ENCODE data around the gene PCSK5.
"Not testable (repeated sequence)": the region's sequence is repeated elsewhere in the genome, so short reads cannot be mapped to it uniquely, and the experiment has no call there.

DNA sequence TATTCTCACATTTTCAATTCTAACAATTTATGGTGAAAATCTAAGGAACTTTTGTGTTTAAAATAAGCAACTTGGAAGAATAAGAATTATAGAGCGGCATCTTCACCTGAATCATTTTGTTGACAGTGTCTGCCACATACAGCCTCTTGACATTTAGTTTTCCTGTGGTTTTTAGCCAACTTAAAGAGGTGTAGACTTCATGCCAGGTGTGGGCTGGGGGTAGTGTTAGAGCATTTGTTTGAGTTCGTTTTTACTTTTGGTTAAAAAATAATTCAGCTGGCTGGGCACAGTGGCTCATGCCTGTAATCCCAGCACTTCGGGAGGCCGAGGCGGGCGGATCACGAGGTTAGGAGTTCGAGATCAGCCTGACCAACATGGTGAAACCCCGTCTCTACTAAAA, 72.8 kb downstream of the PCSK5 start:
- TF ChIP-seq, protein P1, sequence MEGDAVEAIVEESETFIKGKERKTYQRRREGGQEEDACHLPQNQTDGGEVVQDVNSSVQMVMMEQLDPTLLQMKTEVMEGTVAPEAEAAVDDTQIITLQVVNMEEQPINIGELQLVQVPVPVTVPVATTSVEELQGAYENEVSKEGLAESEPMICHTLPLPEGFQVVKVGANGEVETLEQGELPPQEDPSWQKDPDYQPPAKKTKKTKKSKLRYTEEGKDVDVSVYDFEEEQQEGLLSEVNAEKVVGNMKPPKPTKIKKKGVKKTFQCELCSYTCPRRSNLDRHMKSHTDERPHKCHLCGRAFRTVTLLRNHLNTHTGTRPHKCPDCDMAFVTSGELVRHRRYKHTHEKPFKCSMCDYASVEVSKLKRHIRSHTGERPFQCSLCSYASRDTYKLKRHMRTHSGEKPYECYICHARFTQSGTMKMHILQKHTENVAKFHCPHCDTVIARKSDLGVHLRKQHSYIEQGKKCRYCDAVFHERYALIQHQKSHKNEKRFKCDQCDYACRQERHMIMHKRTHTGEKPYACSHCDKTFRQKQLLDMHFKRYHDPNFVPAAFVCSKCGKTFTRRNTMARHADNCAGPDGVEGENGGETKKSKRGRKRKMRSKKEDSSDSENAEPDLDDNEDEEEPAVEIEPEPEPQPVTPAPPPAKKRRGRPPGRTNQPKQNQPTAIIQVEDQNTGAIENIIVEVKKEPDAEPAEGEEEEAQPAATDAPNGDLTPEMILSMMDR (conservative IDR thresholded peaks at IDR 0.05; ENCODE audit: low read depth, low read length), result not testable (repeated sequence)
- not testable (repeated sequence) for TF ChIP-seq EZH2 (IDR thresholded peaks at IDR 0.05; ENCODE audit: borderline replicate concordance, low read depth, low read length, poor library complexity, severe bottlenecking)

Measured in A673 (cell line).